Measurements from ENCODE around the gene BCAS3. TPM values are rescaled to one million over a fixed set of nuclear protein-coding genes. Genes with fewer than 3 reads are reported as not detected.

Gene BCAS3
- total and polyA plus RNA-seq, 2 donors = 6.9 to 12.4 TPM

- no peaks in the 10 kb centered on the region for H3K36me3 ChIP-seq (ENCODE audit: control insufficient read depth in 2 of 2, insufficient read depth in 2 of 2, low read length in 1 of 2)
- 54% methylated on average over 8 of the region's 8 CpGs for WGBS
- no peak overlapping the region for H3K27ac ChIP-seq (ENCODE audit: low read depth in 1 of 2, low read length in 1 of 2)
- no peak for DNase-seq (ENCODE audit: low read depth in 6 of 9, low spot score in 9 of 9)
- H3K27me3 ChIP-seq (ENCODE audit: control insufficient read depth in 2 of 2, insufficient read depth in 1 of 2, low read length in 1 of 2) = no peaks in the 10 kb centered on the region
- H3K9me3 ChIP-seq (ENCODE audit: control insufficient read depth in 2 of 2, insufficient read depth in 1 of 2, low read length in 1 of 2) = no peaks in the 10 kb centered on the region
- H3K4me1 ChIP-seq (ENCODE audit: control insufficient read depth in 2 of 2, insufficient read depth in 2 of 2, low read length in 2 of 2) = no peaks in the 10 kb centered on the region
- H3K4me3 ChIP-seq (ENCODE audit: low read length in 2 of 2) = no peak overlapping the region
Measured at GRCh38 chr17:61128661-61129115, 451.0 kb downstream of the BCAS3 start.

GRCh38 chr17:61129267-61130254 is 451.9 kb downstream of the BCAS3 start:
- H3K4me1 ChIP-seq (ENCODE audit: control insufficient read depth in 2 of 2, insufficient read depth in 2 of 2, low read length in 2 of 2) = no peaks in the 10 kb centered on the region
- no peaks in the 10 kb centered on the region for H3K27me3 ChIP-seq (ENCODE audit: control insufficient read depth in 2 of 2, insufficient read depth in 1 of 2, low read length in 1 of 2)
- H3K27ac ChIP-seq (ENCODE audit: low read depth in 1 of 2, low read length in 1 of 2) = no peak overlapping the region
- no peaks in the 10 kb centered on the region for H3K36me3 ChIP-seq (ENCODE audit: control insufficient read depth in 2 of 2, insufficient read depth in 2 of 2, low read length in 1 of 2)
- no peak overlapping the region for H3K4me3 ChIP-seq (ENCODE audit: low read length in 2 of 2)
- no peak for DNase-seq (ENCODE audit: low read depth in 6 of 9, low spot score in 9 of 9)
- WGBS = 96% methylated on average over 7 of the region's 7 CpGs
- H3K9me3 ChIP-seq (ENCODE audit: control insufficient read depth in 2 of 2, insufficient read depth in 1 of 2, low read length in 1 of 2) = no peaks in the 10 kb centered on the region

GRCh38 chr17:61130330-61130729 is 452.7 kb downstream of the BCAS3 start:
- Histone ChIP-seq H3K4me3 (ENCODE audit: low read length in 2 of 2) (no peak overlapping the region), H3K4me1 (ENCODE audit: control insufficient read depth in 2 of 2, insufficient read depth in 2 of 2, low read length in 2 of 2) (no peaks in the 10 kb centered on the region), H3K27ac (ENCODE audit: low read depth in 1 of 2, low read length in 1 of 2) (no peak overlapping the region), H3K36me3 (ENCODE audit: control insufficient read depth in 2 of 2, insufficient read depth in 2 of 2, low read length in 1 of 2) (no peaks in the 10 kb centered on the region), H3K27me3 (ENCODE audit: control insufficient read depth in 2 of 2, insufficient read depth in 1 of 2, low read length in 1 of 2) (no peaks in the 10 kb centered on the region), H3K9me3 (ENCODE audit: control insufficient read depth in 2 of 2, insufficient read depth in 1 of 2, low read length in 1 of 2) (no peaks in the 10 kb centered on the region)
- DNase-seq (ENCODE audit: low read depth in 6 of 9, low spot score in 9 of 9) = no peak
- WGBS = 97% methylated on average over 4 of the region's 4 CpGs

GRCh38 chr17:61131585-61131984 is 453.9 kb downstream of the BCAS3 start:
- Histone ChIP-seq H3K4me1 (ENCODE audit: control insufficient read depth in 2 of 2, insufficient read depth in 2 of 2, low read length in 2 of 2) (no peaks in the 10 kb centered on the region), H3K9me3 (ENCODE audit: control insufficient read depth in 2 of 2, insufficient read depth in 1 of 2, low read length in 1 of 2) (no peaks in the 10 kb centered on the region), H3K27ac (ENCODE audit: low read depth in 1 of 2, low read length in 1 of 2) (no peak overlapping the region), H3K4me3 (ENCODE audit: low read length in 2 of 2) (no peak overlapping the region), H3K36me3 (ENCODE audit: control insufficient read depth in 2 of 2, insufficient read depth in 2 of 2, low read length in 1 of 2) (no peaks in the 10 kb centered on the region), H3K27me3 (ENCODE audit: control insufficient read depth in 2 of 2, insufficient read depth in 1 of 2, low read length in 1 of 2) (no peaks in the 10 kb centered on the region)
- 97% methylated on average over 2 of the region's 2 CpGs for WGBS
- no peak for DNase-seq (ENCODE audit: low read depth in 6 of 9, low spot score in 9 of 9)

GRCh38 chr17:61132524-61132923 is 454.9 kb downstream of the BCAS3 start:
- no peak for DNase-seq (ENCODE audit: low read depth in 6 of 9, low spot score in 9 of 9)
- no peaks in the 10 kb centered on the region for H3K27me3 ChIP-seq (ENCODE audit: control insufficient read depth in 2 of 2, insufficient read depth in 1 of 2, low read length in 1 of 2)
- no peaks in the 10 kb centered on the region for H3K9me3 ChIP-seq (ENCODE audit: control insufficient read depth in 2 of 2, insufficient read depth in 1 of 2, low read length in 1 of 2)
- H3K4me1 ChIP-seq (ENCODE audit: control insufficient read depth in 2 of 2, insufficient read depth in 2 of 2, low read length in 2 of 2) = no peaks in the 10 kb centered on the region
- H3K4me3 ChIP-seq (ENCODE audit: low read length in 2 of 2) = no peak overlapping the region
- no peak overlapping the region for H3K27ac ChIP-seq (ENCODE audit: low read depth in 1 of 2, low read length in 1 of 2)
- no peaks in the 10 kb centered on the region for H3K36me3 ChIP-seq (ENCODE audit: control insufficient read depth in 2 of 2, insufficient read depth in 2 of 2, low read length in 1 of 2)
- 98% methylated on average over 4 of the region's 4 CpGs for WGBS

- DNase-seq (ENCODE audit: low read depth in 6 of 9, low spot score in 9 of 9) = no peak
- Histone ChIP-seq H3K9me3 (ENCODE audit: control insufficient read depth in 2 of 2, insufficient read depth in 1 of 2, low read length in 1 of 2) (no peaks in the 10 kb centered on the region), H3K4me1 (ENCODE audit: control insufficient read depth in 2 of 2, insufficient read depth in 2 of 2, low read length in 2 of 2) (no peaks in the 10 kb centered on the region), H3K27ac (ENCODE audit: low read depth in 1 of 2, low read length in 1 of 2) (no peak overlapping the region), H3K4me3 (ENCODE audit: low read length in 2 of 2) (no peak overlapping the region), H3K36me3 (ENCODE audit: control insufficient read depth in 2 of 2, insufficient read depth in 2 of 2, low read length in 1 of 2) (no peaks in the 10 kb centered on the region), H3K27me3 (ENCODE audit: control insufficient read depth in 2 of 2, insufficient read depth in 1 of 2, low read length in 1 of 2) (no peaks in the 10 kb centered on the region)
- 99% methylated on average over 1 of the region's 1 CpG for WGBS
Measured at GRCh38 chr17:61133853-61134252, 456.2 kb downstream of the BCAS3 start.

- Histone ChIP-seq H3K4me3 (ENCODE audit: low read length in 2 of 2) (no peak overlapping the region), H3K27ac (ENCODE audit: low read depth in 1 of 2, low read length in 1 of 2) (no peak overlapping the region), H3K36me3 (ENCODE audit: control insufficient read depth in 2 of 2, insufficient read depth in 2 of 2, low read length in 1 of 2) (no peaks in the 10 kb centered on the region), H3K9me3 (ENCODE audit: control insufficient read depth in 2 of 2, insufficient read depth in 1 of 2, low read length in 1 of 2) (no peaks in the 10 kb centered on the region), H3K27me3 (ENCODE audit: control insufficient read depth in 2 of 2, insufficient read depth in 1 of 2, low read length in 1 of 2) (no peaks in the 10 kb centered on the region), H3K4me1 (ENCODE audit: control insufficient read depth in 2 of 2, insufficient read depth in 2 of 2, low read length in 2 of 2) (peaks cover 4 to 5% of the 10 kb centered on the region in 2 donors)
- DNase-seq (ENCODE audit: low read depth in 6 of 9, low spot score in 9 of 9) = no peak
- WGBS = 89% methylated on average over 6 of the region's 6 CpGs
Measured at GRCh38 chr17:61134551-61135235, 457.0 kb downstream of the BCAS3 start.

- peaks cover 5 to 10% of the 10 kb centered on the region in 2 donors for H3K4me1 ChIP-seq (ENCODE audit: control insufficient read depth in 2 of 2, insufficient read depth in 2 of 2, low read length in 2 of 2)
- no peak overlapping the region for H3K27ac ChIP-seq (ENCODE audit: low read depth in 1 of 2, low read length in 1 of 2)
- no peaks in the 10 kb centered on the region for H3K27me3 ChIP-seq (ENCODE audit: control insufficient read depth in 2 of 2, insufficient read depth in 1 of 2, low read length in 1 of 2)
- WGBS = 79% methylated on average over 14 of the region's 14 CpGs
- no peak overlapping the region for H3K4me3 ChIP-seq (ENCODE audit: low read length in 2 of 2)
- H3K36me3 ChIP-seq (ENCODE audit: control insufficient read depth in 2 of 2, insufficient read depth in 2 of 2, low read length in 1 of 2) = no peaks in the 10 kb centered on the region
- DNase-seq (ENCODE audit: low read depth in 6 of 9, low spot score in 9 of 9) = no peak
- no peaks in the 10 kb centered on the region for H3K9me3 ChIP-seq (ENCODE audit: control insufficient read depth in 2 of 2, insufficient read depth in 1 of 2, low read length in 1 of 2)
Measured at GRCh38 chr17:61135782-61136181, 458.1 kb downstream of the BCAS3 start.

- Histone ChIP-seq H3K27me3 (ENCODE audit: control insufficient read depth in 2 of 2, insufficient read depth in 1 of 2, low read length in 1 of 2) (no peaks in the 10 kb centered on the region), H3K9me3 (ENCODE audit: control insufficient read depth in 2 of 2, insufficient read depth in 1 of 2, low read length in 1 of 2) (no peaks in the 10 kb centered on the region), H3K27ac (ENCODE audit: low read depth in 1 of 2, low read length in 1 of 2) (no peak overlapping the region), H3K36me3 (ENCODE audit: control insufficient read depth in 2 of 2, insufficient read depth in 2 of 2, low read length in 1 of 2) (no peaks in the 10 kb centered on the region), H3K4me3 (ENCODE audit: low read length in 2 of 2) (no peak overlapping the region), H3K4me1 (ENCODE audit: control insufficient read depth in 2 of 2, insufficient read depth in 2 of 2, low read length in 2 of 2) (peaks cover 5 to 10% of the 10 kb centered on the region in 2 donors)
- DNase-seq (ENCODE audit: low read depth in 6 of 9, low spot score in 9 of 9) = no peak
- 98% methylated on average over 7 of the region's 7 CpGs for WGBS
Measured at GRCh38 chr17:61136296-61136695, 458.6 kb downstream of the BCAS3 start.
